CD4-positive, CD25-positive, alpha-beta regulatory T cell (primary cell): ENCODE measurements around the gene MMP2. TPM values are rescaled to one million over a fixed set of nuclear protein-coding genes. Genes with fewer than 3 reads are reported as not detected.

Experiments used
- ATAC-seq, 2 donors: fragments of 150-1000 bp; cut with Tn5 transposase; one replicate each; pipeline ENCODE4 v1.10.0; 2021; ENCODE audit warnings: low read depth in 2 of 2, moderate number of reproducible peaks in 2 of 2, moderate library complexity in 1 of 2
- DNase-seq, 3 donors: peaks; one replicate each; pipeline versions ENCODE4 v3.0.0 to v3.0.0-alpha.2; 2012 to 2022; ENCODE audit warnings: mixed read lengths in 1 of 3
- H3K27ac ChIP-seq: one replicate; pipeline ENCODE4 v1.7.0; 2013; ENCODE audit warnings: mild to moderate bottlenecking, low read length; ENCODE audit not compliant: insufficient read depth, poor library complexity, severe bottlenecking
- H3K27me3 ChIP-seq: one replicate; pipeline ENCODE4 v1.7.0; 2013; ENCODE audit warnings: low read length; ENCODE audit not compliant: control insufficient read depth, insufficient read depth
- H3K36me3 ChIP-seq: one replicate; pipeline ENCODE4 v1.7.0; 2013; ENCODE audit warnings: mild to moderate bottlenecking, low read length, moderate library complexity; ENCODE audit not compliant: control insufficient read depth, insufficient read depth
- H3K4me1 ChIP-seq: 2 replicates; pipeline ENCODE4 v1.7.0; 2013; ENCODE audit warnings: mild to moderate bottlenecking, low read length; ENCODE audit not compliant: insufficient read depth, control insufficient read depth, poor library complexity, severe bottlenecking
- H3K4me3 ChIP-seq: one replicate; pipeline ENCODE4 v1.7.0; 2013; ENCODE audit warnings: low read depth, mild to moderate bottlenecking, low read length, moderate library complexity
- H3K9me3 ChIP-seq, 2 experiments: 1 replicate in 1 of 2; 2 replicates in 1 of 2; pipeline ENCODE4 v1.7.0; 2013; ENCODE audit warnings: low read length in 2 of 2, mild to moderate bottlenecking in 1 of 2, moderate library complexity in 1 of 2; ENCODE audit not compliant: control insufficient read depth in 2 of 2
- H3K27ac Mint-ChIP-seq, 3 donors: one replicate each; pipeline ENCODE4 v1.8.0; 2020 to 2022; ENCODE audit warnings: mild to moderate bottlenecking in 3 of 3, mixed read lengths in 3 of 3, moderate library complexity in 2 of 3
- H3K27me3 Mint-ChIP-seq: one replicate; pipeline ENCODE4 v1.8.0; 2022; ENCODE audit warnings: mild to moderate bottlenecking, mixed read lengths
- H3K36me3 Mint-ChIP-seq: one replicate; pipeline ENCODE4 v1.8.0; 2020; ENCODE audit warnings: mixed read lengths
- H3K4me1 Mint-ChIP-seq, 4 donors: one replicate each; pipeline ENCODE4 v1.8.0; 2020 to 2022; ENCODE audit warnings: mixed read lengths in 4 of 4, mild to moderate bottlenecking in 1 of 4
- H3K4me3 Mint-ChIP-seq, 4 donors: one replicate each; pipeline ENCODE4 v1.8.0; 2020 to 2022; ENCODE audit warnings: mild to moderate bottlenecking in 4 of 4, mixed read lengths in 4 of 4, moderate library complexity in 3 of 4
- H3K9me3 Mint-ChIP-seq, 7 donors: one replicate each; pipeline ENCODE4 v1.8.0; 2020 to 2022; ENCODE audit warnings: mixed read lengths in 7 of 7, mild to moderate bottlenecking in 3 of 7, moderate library complexity in 2 of 7
- polyA plus RNA-seq, 4 donors: library from polyadenylated mRNA; unstranded; fragments of 300-500 nt; fragmentation: Illumina TruSeq; gene quantifications; one replicate each; pipeline ENCODE4 v1.2.3, GENCODE V29; 2021
- total RNA-seq: library from RNA; stranded (reverse); gene quantifications from one replicate; pipeline ENCODE4 v1.2.3, GENCODE V29; 2022

The MMP2 gene
- total and polyA plus RNA-seq, 5 donors from 2014 or later, result 0.49 TPM; not detected in 4

- Histone ChIP-seq H3K4me1 (no peaks in the 10 kb centered on the region), H3K4me3 (no peak overlapping the region), H3K36me3 (no peaks in the 10 kb centered on the region), H3K27ac (no peak overlapping the region), H3K9me3 (no peaks in the 10 kb centered on the region), H3K27me3 (no peaks in the 10 kb centered on the region)
- no peaks in the 10 kb centered on the region for H3K9me3 Mint-ChIP-seq
- H3K36me3 Mint-ChIP-seq, result no peaks in the 10 kb centered on the region
- H3K4me1 Mint-ChIP-seq, result peaks cover 0 to 2% (median 0%) of the 10 kb centered on the region in 4 donors
- no peak for DNase-seq
- no peak for ATAC-seq
- peak overlapping the region in 1 of 3 donors; percentile 42 for H3K27ac Mint-ChIP-seq
- no peaks in the 10 kb centered on the region for H3K27me3 Mint-ChIP-seq
- no peak overlapping the region for H3K4me3 Mint-ChIP-seq
These were observed 16.8 kb upstream of the MMP2 start for GRCh38 chr16:55462241-55462640.

DNA sequence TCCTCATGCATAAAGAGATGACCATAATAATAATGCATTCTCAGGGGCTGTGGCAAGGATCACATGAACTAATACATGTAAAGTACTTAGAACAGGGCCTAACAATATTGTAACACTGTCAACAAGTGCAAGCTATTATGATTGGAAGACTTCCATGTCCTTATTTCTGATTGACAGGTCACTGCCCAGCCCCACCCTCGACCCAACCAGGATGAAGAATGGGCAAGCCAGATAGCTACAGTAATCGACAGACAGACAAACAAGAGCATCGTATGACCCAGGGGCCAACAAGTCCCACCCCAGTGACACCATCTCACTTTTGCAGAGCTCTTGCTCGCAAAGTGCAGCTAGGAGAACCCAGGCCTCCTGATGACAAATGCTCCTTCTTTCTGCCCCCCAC is 14.6 kb upstream of the MMP2 start:
- Mint-ChIP-seq H3K27ac (no peak overlapping the region), H3K4me3 (no peak overlapping the region), H3K9me3 (no peaks in the 10 kb centered on the region), H3K27me3 (no peaks in the 10 kb centered on the region), H3K4me1 (peaks cover 0 to 2% (median 0%) of the 10 kb centered on the region in 4 donors), H3K36me3 (no peaks in the 10 kb centered on the region)
- no peaks in the 10 kb centered on the region for H3K4me1 ChIP-seq
- no peaks in the 10 kb centered on the region for H3K27me3 ChIP-seq
- no peak overlapping the region for H3K27ac ChIP-seq
- no peaks in the 10 kb centered on the region for H3K36me3 ChIP-seq
- ATAC-seq (no peak), DNase-seq (no peak)
- H3K9me3 ChIP-seq, result no peaks in the 10 kb centered on the region
- no peak overlapping the region for H3K4me3 ChIP-seq

DNA sequence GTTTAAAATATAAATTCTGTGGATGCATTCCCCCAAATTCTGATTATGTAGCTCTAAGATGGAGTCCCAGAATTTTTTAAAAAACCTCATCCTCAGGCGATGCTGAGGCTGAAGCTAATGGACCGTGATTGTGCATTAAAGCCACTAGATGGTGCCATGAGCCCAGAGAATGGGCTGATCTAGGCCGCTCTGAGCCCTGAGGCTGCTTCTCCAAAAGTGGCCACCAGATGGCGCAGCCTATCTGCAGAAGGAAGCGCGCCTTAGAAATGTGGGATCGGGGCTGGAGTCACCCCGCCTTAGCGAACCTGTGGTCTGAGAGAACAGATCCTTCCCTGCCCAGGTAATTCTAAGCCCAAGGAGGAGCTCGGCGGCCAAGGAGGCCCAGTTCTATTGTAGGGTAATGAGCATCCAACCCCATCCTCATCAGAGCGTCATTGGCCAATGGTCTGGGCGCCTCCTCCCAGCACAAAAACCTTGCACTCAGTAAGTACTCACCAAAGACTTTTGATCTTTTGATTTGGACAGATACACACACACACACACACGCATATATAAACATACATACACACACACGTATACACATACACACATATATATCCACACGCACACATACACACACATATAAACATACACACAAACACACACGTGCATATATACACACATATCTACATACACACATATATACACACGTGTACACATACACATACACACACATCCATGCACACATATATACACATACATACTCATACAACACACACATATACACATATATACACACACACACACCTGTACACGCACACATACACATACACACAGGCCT is 13.7 kb upstream of the MMP2 start:
- Histone ChIP-seq H3K27me3 (no peaks in the 10 kb centered on the region), H3K27ac (no peak overlapping the region), H3K4me3 (no peak overlapping the region), H3K9me3 (no peaks in the 10 kb centered on the region), H3K36me3 (no peaks in the 10 kb centered on the region), H3K4me1 (no peaks in the 10 kb centered on the region)
- ATAC-seq, result peak; percentile 82 to 83
- H3K4me3 Mint-ChIP-seq, result no peak overlapping the region
- H3K9me3 Mint-ChIP-seq, result no peaks in the 10 kb centered on the region
- no peaks in the 10 kb centered on the region for H3K27me3 Mint-ChIP-seq
- peak overlapping the region in 1 of 3 donors; percentile 52 for H3K27ac Mint-ChIP-seq
- no peaks in the 10 kb centered on the region for H3K36me3 Mint-ChIP-seq
- peak; percentile 60 to 84 (median 69) for DNase-seq
- peaks cover 0 to 2% (median 0%) of the 10 kb centered on the region in 4 donors for H3K4me1 Mint-ChIP-seq

GRCh38 chr16:55466209-55466608 is 12.8 kb upstream of the MMP2 start:
- no peak overlapping the region for H3K4me3 Mint-ChIP-seq
- no peak for DNase-seq
- no peaks in the 10 kb centered on the region for H3K36me3 Mint-ChIP-seq

DNA sequence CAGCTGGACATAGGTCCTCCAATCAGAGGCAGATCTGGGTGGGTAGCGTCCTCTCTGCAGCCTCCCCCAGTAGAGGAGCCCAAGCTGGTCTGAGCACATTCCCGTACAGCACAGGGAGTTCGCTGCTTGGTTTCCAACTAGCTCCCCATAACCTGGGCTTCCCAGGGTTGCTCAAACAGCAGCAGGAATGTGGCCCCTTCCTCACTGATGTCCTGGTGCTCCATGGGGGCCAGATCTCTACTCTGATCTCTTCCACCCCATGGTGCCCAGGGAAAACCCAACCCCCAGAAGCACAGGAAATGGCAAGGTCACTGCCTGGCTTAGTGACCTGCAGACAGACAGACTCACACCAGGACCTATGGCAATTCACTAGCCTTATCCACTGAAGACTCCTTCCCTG is 11.1 kb upstream of the MMP2 start:
- H3K9me3 Mint-ChIP-seq, result no peaks in the 10 kb centered on the region
- H3K27ac Mint-ChIP-seq, result no peak overlapping the region
- Histone ChIP-seq H3K4me1 (no peaks in the 10 kb centered on the region), H3K36me3 (no peaks in the 10 kb centered on the region), H3K4me3 (no peak overlapping the region), H3K9me3 (no peaks in the 10 kb centered on the region), H3K27ac (no peak overlapping the region), H3K27me3 (no peaks in the 10 kb centered on the region)
- peaks cover 0 to 2% (median 0%) of the 10 kb centered on the region in 4 donors for H3K4me1 Mint-ChIP-seq
- DNase-seq, result no peak
- no peaks in the 10 kb centered on the region for H3K36me3 Mint-ChIP-seq
- H3K27me3 Mint-ChIP-seq, result no peaks in the 10 kb centered on the region
- no peak for ATAC-seq
- H3K4me3 Mint-ChIP-seq, result no peak overlapping the region

More at GRCh38 chr16:55466209-55466608, 12.8 kb upstream of the MMP2 start:
- Histone ChIP-seq H3K4me1 (no peaks in the 10 kb centered on the region), H3K27me3 (no peaks in the 10 kb centered on the region), H3K9me3 (no peaks in the 10 kb centered on the region), H3K27ac (no peak overlapping the region), H3K36me3 (no peaks in the 10 kb centered on the region), H3K4me3 (no peak overlapping the region)
- no peak for ATAC-seq
- no peaks in the 10 kb centered on the region for H3K27me3 Mint-ChIP-seq
- H3K4me1 Mint-ChIP-seq, result peaks cover 0 to 2% (median 0%) of the 10 kb centered on the region in 4 donors
- H3K9me3 Mint-ChIP-seq, result no peaks in the 10 kb centered on the region
- H3K27ac Mint-ChIP-seq, result no peak overlapping the region

DNA sequence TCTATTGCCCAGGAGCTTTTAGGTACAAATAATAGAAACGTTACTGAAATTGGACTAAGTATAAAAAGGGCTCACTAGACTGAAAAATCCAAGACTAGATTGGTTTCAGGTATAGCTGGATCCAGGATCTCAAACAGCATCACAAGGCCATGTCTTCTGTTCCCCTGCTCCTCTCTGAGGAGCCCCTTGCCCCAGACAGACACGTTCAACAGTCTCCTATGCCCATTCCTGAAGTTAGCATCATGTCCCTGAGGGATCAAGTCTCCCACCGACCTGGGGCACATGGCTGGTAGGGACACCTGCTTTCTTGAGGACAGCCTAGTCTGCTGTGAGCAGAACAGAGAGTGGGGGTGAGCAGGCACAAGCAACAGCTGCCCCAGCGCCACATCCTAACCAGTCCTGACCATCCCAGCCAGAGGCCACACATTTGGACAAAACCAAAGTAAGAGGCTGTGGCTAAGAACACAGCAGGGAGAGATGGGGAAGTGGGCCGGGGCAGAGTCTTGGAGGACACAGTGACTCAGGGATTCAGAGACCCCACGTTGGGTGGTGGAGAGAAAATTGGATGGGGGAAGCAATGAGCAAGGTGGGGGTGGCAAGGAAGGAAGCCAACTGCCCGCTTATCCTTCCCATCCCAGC is 10.5 kb upstream of the MMP2 start:
- Mint-ChIP-seq H3K27ac (no peak overlapping the region), H3K9me3 (no peaks in the 10 kb centered on the region), H3K27me3 (no peaks in the 10 kb centered on the region), H3K36me3 (no peaks in the 10 kb centered on the region), H3K4me1 (peaks cover 0 to 2% (median 0%) of the 10 kb centered on the region in 4 donors), H3K4me3 (no peak overlapping the region)
- ATAC-seq (no peak), DNase-seq (no peak)
- no peaks in the 10 kb centered on the region for H3K27me3 ChIP-seq
- no peaks in the 10 kb centered on the region for H3K36me3 ChIP-seq
- no peaks in the 10 kb centered on the region for H3K4me1 ChIP-seq
- no peak overlapping the region for H3K4me3 ChIP-seq
- H3K9me3 ChIP-seq, result no peaks in the 10 kb centered on the region
- no peak overlapping the region for H3K27ac ChIP-seq

GRCh38 chr16:55469821-55470532 is 9.0 kb upstream of the MMP2 start:
- no peak overlapping the region for H3K4me3 Mint-ChIP-seq
- H3K9me3 Mint-ChIP-seq, result peaks cover 0 to 3% (median 0%) of the 10 kb centered on the region in 7 donors
- DNase-seq (no peak), ATAC-seq (no peak)
- no peaks in the 10 kb centered on the region for H3K36me3 Mint-ChIP-seq
- H3K27ac Mint-ChIP-seq, result no peak overlapping the region
- H3K4me1 Mint-ChIP-seq, result peaks cover 0 to 2% (median 0%) of the 10 kb centered on the region in 4 donors
- Histone ChIP-seq H3K4me1 (no peaks in the 10 kb centered on the region), H3K27me3 (no peaks in the 10 kb centered on the region), H3K9me3 (no peaks in the 10 kb centered on the region), H3K4me3 (no peak overlapping the region), H3K27ac (no peak overlapping the region), H3K36me3 (no peaks in the 10 kb centered on the region)
- no peaks in the 10 kb centered on the region for H3K27me3 Mint-ChIP-seq
